Measurements from ENCODE around the gene C1QL4. TPM values are rescaled to one million over a fixed set of nuclear protein-coding genes. Genes with fewer than 3 reads are reported as not detected.
"Not testable (repeated sequence)": the region's sequence is repeated elsewhere in the genome, so short reads cannot be mapped to it uniquely, and the experiment has no call there.

The C1QL4 gene
- total RNA-seq, 1 donor from 2014 or later, result not detected

DNA sequence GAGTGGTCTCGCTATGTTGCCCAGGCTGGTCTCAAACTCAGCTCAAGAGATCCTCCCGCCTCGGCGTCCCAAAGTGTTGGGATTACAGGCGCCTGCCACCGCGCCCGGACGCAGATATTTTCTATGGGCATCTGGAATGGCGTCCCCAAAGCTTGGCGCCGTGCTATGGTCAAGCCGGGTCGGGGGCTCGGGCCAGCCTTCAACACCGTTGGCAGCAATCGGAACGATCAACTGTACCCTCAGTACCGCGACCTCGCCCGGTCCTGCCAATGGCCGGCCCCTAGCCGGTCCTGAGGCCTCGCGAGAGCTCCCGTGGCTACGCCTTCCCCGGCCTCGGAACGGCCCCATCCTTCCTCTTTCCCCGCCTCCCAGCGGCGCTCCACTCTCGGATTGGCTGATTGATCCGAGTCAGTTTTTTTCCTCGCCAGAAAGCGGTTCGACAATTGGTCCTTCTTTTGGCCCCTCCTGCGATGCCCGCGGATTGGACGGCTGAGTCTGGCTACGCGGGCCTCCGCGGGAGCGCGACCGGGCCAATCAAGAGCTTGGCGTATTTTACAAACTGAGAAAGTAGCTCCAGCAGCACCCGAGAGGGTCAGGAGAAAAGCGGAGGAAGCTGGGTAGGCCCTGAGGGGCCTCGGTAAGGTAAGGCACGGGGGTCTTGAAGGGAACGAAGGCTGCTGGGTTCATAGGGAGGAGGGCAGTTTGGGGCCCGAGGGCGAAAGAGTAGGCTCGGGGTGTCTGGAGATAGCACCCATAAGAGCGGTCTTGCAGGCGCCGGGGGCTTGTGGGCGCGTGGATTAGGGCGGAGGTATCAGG is 14.1 kb downstream of the C1QL4 start, which contains the start of gene TROAP:
TSS of gene TROAP (plus strand) at position 548 of the 816 bp plus-strand sequence. CDS start 354 bp downstream, outside the sequence.
- Mint-ChIP-seq H3K4me1 (peaks cover 24% of the 10 kb centered on the region), H3K9me3 (no peaks in the 10 kb centered on the region), H3K27ac (peak within 1 kb of the TSS; percentile 88), H3K4me3 (peak within 1 kb of the TSS; percentile 94), H3K36me3 (ENCODE audit: low read depth) (peaks cover 21% of the 10 kb centered on the region), H3K27me3 (no peaks in the 10 kb centered on the region)
- peak; percentile 99 for DNase-seq
- intact Hi-C loops (cut with micrococcal nuclease), result loop anchor here (1.0 kb wide), 2 partner anchors 44 to 58 kb away; partner anchors contain the start of genes SPATS2 and TUBA1C

DNA sequence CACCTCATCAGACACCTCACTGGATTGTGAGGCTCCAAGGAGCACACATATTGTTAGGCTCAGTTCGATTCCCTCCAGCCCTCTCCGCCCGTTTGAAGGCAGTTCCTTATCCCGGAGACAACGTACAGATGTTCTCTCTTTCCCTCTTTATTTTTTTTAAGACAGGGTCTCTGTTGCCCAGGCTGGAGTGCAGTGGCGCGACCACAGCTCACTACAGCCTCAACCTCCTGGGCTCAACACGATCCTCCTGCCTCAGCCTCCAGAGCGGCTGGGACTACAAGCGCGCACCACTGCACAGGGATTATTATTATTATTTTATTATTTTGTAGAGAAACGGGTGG is 14.7 kb downstream of the C1QL4 start:
- Mint-ChIP-seq H3K4me1 (peaks cover 24% of the 10 kb centered on the region), H3K27ac (peak overlapping the region; percentile 88), H3K36me3 (ENCODE audit: low read depth) (peaks cover 16% of the 10 kb centered on the region), H3K27me3 (no peaks in the 10 kb centered on the region), H3K9me3 (no peaks in the 10 kb centered on the region), H3K4me3 (peak overlapping the region; percentile 94)
- intact Hi-C loops (cut with micrococcal nuclease), result no loop called here
- no peak for DNase-seq

DNA sequence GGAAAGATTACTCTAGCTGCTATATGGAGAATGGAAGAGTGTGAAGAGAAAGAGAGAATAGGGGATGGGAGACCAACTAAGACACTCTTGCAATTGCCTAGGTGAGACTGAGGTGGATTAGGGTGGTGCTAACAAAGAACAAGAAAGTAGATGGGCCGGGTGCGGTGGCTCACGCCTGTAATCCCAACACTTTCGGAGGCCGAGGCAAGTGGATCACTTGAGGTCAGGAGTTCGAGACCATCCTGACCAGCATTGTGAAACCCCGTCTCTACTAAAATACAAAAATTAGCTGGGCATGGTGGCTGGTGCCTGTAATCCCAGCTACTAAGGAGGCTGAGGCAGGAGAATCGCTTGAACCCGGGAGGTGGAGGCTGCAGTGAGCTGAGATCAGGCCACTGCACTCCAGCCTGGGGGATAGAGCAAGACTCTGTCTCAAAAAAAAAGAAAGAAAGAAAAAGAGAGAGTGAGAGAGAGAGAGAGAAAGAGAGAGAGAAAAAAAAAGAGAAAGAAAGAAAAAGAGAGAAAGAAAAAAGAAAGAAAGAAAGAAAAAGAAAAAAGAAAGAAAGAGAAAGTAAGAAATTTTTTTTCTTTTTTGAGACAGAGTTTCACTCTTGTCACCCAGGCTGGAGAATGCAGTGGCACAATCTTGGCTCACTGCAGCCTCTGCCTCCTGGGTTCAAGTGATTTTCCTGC is 16.4 kb downstream of the C1QL4 start:
- H3K9me3 Mint-ChIP-seq; H3K27ac Mint-ChIP-seq; H3K27me3 Mint-ChIP-seq; DNase-seq; intact Hi-C loops (cut with micrococcal nuclease); H3K36me3 Mint-ChIP-seq (ENCODE audit: low read depth): not testable (repeated sequence)
- peaks cover 22% of the 10 kb centered on the region for H3K4me1 Mint-ChIP-seq
- peak overlapping the region; percentile 40 for H3K4me3 Mint-ChIP-seq

DNA sequence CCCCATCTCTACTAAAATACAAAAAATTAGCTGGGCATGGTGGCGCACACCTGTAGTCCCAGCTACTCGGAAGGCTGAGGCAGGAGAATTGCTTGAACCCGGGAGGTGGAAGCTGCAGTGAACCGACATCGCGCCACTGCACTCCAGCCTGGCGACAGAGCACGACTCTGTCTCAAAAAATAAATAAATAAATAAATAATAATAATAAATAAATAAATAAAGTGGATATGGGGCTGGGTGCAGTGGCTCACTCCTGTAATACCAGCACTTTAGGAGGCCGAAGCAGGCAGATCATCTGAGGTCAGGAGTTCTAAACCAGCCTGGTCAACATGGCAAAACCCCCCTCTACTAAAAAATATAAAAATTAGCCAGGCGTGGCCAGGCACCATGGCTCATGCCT is 19.9 kb downstream of the C1QL4 start:
- DNase-seq; H3K9me3 Mint-ChIP-seq; intact Hi-C loops (cut with micrococcal nuclease); H3K36me3 Mint-ChIP-seq (ENCODE audit: low read depth); H3K4me3 Mint-ChIP-seq; H3K27me3 Mint-ChIP-seq; H3K27ac Mint-ChIP-seq: not testable (repeated sequence)
- H3K4me1 Mint-ChIP-seq, result peaks cover 10% of the 10 kb centered on the region

DNA sequence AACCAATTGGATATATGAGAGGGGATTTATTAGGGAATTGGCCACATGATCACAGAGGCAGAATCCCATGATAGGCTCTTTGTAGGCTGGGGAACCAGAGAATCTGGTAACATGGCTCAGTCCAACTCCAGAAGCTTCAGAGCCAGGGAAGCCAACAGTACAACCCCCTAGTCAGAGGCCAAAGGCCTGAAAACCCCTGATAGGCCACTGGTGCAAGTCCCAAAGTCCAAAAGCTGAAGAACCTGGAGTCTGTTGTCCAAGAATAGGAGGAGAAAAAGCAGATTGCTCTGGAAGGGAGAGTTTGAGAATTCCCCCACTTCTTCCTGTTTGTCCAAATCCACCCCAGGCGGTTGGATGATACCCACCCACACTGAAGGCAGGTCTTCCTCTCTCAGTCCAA is 22.2 kb downstream of the C1QL4 start:
- H3K27me3 Mint-ChIP-seq, result peaks cover 16% of the 10 kb centered on the region
- H3K4me3 Mint-ChIP-seq, result no peak overlapping the region
- no peak overlapping the region for H3K27ac Mint-ChIP-seq
- H3K36me3 Mint-ChIP-seq (ENCODE audit: low read depth), result no peaks in the 10 kb centered on the region
- intact Hi-C loops (cut with micrococcal nuclease), result no loop called here
- no peak for DNase-seq
- H3K4me1 Mint-ChIP-seq, result no peaks in the 10 kb centered on the region
- H3K9me3 Mint-ChIP-seq, result no peaks in the 10 kb centered on the region

DNA sequence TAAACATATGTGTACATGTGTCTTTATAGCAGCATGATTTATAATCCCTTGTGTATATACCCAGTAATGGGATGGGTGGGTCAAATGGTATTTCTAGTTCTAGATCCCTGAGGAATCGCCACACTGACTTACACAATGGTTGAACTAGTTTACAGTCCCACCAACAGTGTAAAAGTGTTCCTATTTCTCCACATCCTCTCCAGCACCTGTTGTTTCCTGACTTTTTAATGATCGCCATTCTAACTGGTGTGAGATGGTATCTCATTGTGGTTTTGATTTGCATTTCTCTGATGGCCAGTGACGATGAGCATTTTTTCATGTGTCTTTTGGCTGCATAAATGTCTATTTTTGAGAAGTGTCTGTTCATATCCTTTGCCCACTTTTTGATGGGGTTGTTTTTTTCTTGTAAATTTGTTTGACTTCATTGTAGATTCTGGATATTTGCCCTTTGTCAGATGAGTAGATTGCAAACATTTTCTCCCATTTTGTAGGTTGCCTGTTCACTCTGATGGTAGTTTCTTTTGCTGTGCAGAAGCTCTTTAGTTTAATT is 26.5 kb downstream of the C1QL4 start:
- H3K4me1 Mint-ChIP-seq; DNase-seq; H3K27ac Mint-ChIP-seq; H3K36me3 Mint-ChIP-seq (ENCODE audit: low read depth); intact Hi-C loops (cut with micrococcal nuclease); H3K9me3 Mint-ChIP-seq; H3K4me3 Mint-ChIP-seq: not testable (repeated sequence)
- H3K27me3 Mint-ChIP-seq, result peaks cover 43% of the 10 kb centered on the region

DNA sequence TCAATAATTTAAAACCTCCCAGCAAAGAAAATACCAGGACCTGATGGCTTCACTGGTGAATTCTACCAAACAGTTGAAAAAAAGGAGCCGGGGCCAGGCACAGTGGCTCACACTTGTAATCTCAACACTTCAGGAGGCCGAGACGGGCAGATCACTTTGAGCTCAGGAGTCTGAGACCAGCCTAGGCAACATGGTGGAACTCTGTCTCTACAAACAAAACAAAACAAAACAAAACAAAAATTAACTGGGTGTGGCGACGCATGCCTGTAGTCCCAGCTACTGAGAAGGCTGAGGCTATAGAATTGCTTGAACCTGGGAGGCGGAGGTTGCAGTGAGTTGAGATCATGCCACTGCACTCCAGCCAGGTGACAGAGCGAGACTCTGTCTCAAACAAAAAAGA is 27.6 kb downstream of the C1QL4 start:
- H3K27ac Mint-ChIP-seq, result no peak overlapping the region
- intact Hi-C loops (cut with micrococcal nuclease), result no loop called here
- no peaks in the 10 kb centered on the region for H3K9me3 Mint-ChIP-seq
- no peaks in the 10 kb centered on the region for H3K4me1 Mint-ChIP-seq
- DNase-seq, result no peak
- H3K27me3 Mint-ChIP-seq, result peaks cover 44% of the 10 kb centered on the region
- no peak overlapping the region for H3K4me3 Mint-ChIP-seq
- H3K36me3 Mint-ChIP-seq (ENCODE audit: low read depth), result no peaks in the 10 kb centered on the region

DNA sequence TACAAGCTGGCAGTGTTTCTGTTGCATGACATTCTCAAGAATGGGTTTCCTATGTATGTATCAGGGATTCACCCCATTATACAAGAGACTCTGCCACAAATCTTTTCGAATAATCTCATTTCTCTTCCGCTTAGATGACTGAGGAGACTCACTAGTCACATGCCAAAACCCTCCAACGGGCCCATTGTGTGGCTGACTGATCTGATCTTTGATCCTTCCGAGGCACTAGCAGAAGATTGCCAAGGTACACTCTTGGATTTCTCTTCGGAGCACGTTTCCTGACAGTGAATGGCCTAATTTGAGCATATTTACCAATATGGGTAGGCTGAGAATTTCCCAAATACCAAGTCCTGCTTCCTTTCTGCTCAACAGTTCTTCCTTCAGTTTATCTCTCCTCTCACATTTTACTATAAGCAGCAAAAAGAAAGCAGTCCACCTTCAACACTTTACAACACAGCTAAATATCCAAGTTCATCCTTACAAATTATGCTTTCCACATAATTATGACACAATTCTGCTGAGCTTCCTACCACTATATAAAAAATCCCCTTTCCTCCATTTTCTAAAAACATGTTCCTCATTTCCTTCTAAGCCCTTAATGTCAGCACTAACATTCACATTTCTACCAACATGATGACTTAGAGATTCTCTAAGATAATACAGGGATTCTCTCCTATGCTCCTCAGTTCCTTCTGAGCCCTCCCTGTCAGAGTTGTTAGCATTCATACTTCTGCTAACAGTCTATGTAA is 31.1 kb downstream of the C1QL4 start:
- intact Hi-C loops (cut with micrococcal nuclease), result no loop called here
- no peak for DNase-seq
- peaks cover 8% of the 10 kb centered on the region for H3K4me1 Mint-ChIP-seq
- H3K27me3 Mint-ChIP-seq, result peaks cover 49% of the 10 kb centered on the region
- no peak overlapping the region for H3K4me3 Mint-ChIP-seq
- H3K9me3 Mint-ChIP-seq, result no peaks in the 10 kb centered on the region
- no peaks in the 10 kb centered on the region for H3K36me3 Mint-ChIP-seq (ENCODE audit: low read depth)
- H3K27ac Mint-ChIP-seq, result no peak overlapping the region

DNA sequence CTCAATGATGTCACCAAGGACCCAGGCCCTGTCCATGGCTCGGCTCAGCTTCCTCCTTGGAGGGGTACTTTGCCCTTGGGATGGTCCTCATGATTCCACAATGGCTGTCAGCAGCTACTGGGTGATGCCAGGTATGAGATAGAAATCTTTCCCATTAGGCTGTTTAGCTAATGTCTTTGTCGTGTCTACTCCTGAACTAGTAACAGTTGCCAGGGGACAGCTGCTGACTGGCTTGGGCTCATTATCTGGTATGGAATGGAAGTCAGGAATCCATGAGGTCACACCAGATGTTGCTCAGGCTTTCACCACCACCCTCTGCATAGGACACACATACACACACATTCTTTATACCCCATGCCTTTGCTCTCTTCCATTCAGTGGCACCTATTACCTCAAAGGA is 32.8 kb downstream of the C1QL4 start:
- Mint-ChIP-seq H3K36me3 (ENCODE audit: low read depth) (no peaks in the 10 kb centered on the region), H3K4me3 (no peak overlapping the region), H3K9me3 (no peaks in the 10 kb centered on the region), H3K27me3 (peaks cover 37% of the 10 kb centered on the region), H3K4me1 (peaks cover 8% of the 10 kb centered on the region), H3K27ac (no peak overlapping the region)
- no peak for DNase-seq
- intact Hi-C loops (cut with micrococcal nuclease), result no loop called here

DNA sequence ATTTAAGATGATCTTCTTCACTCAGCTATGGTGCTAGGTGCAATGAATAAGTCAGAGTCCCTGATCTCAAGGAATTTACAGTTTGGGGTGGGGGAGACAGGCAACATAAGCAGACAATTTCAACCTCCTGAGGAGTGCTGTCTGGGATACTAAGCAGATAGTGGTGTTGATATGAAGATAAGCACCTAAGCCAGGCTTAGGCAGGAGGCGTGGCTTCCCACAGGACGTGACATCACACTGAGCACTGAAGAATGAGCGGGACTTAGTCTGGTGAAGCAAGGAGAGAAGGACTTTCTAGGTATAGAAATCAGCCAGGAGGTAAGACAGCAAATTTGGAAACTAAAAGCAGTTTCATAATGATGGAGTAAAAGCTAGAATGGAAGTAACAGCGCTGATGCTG is 35.2 kb downstream of the C1QL4 start:
- Mint-ChIP-seq H3K36me3 (ENCODE audit: low read depth) (no peaks in the 10 kb centered on the region), H3K4me3 (no peak overlapping the region), H3K27ac (no peak overlapping the region), H3K4me1 (peaks cover 21% of the 10 kb centered on the region), H3K27me3 (peaks cover 41% of the 10 kb centered on the region), H3K9me3 (no peaks in the 10 kb centered on the region)
- intact Hi-C loops (cut with micrococcal nuclease), result no loop called here
- peak; percentile 77 for DNase-seq

DNA sequence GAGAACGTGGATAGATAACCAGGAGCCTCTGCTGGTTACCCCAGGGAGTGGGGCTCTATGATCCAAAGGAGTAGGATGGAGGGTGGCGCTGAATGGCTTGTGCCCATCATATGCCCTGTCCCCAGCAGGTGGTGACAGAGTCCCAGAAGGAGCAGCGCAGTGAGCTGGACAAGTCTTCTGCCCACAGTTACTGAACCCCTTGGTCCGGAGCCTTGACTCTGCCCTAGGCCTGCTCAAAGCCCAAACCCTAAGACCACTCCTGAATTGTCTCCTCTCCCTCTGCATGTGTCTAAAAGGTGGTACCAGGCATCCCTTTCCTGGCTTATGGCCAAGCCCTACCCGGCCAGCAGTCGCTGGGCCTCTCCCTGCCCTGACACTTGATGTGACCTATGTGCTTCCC is 38.8 kb downstream of the C1QL4 start:
- intact Hi-C loops (cut with micrococcal nuclease), result no loop called here
- no peak for DNase-seq

DNA sequence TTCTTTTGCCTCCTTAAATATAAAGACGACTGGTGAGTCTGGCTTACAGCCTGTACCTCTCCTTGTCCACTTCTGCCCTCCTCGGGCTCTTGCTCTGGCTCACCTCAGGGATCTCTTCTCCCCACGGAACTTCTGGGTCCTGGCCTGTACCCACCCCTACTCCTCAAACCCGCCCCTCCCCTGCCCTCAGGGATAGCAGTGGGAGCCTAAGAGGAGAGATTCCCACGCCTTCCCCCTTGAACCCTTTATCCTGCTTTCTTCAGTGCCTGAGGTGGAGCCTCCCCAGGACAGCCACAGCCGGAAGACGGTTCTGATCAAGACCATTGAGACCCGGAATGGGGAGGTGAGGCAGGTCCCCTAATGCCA is 39.3 kb downstream of the C1QL4 start:
- intact Hi-C loops (cut with micrococcal nuclease), result loop anchor here (1.0 kb wide), 3 partner anchors 9 to 40 kb away; partner anchors contain the start of gene C1QL4
- peaks cover 27% of the 10 kb centered on the region for H3K4me1 Mint-ChIP-seq

More for the DNA sequence above, 38.8 kb downstream of the C1QL4 start:
- Mint-ChIP-seq H3K27me3 (peaks cover 62% of the 10 kb centered on the region), H3K27ac (no peak overlapping the region), H3K4me3 (peak overlapping the region; percentile 75), H3K36me3 (ENCODE audit: low read depth) (no peaks in the 10 kb centered on the region), H3K9me3 (no peaks in the 10 kb centered on the region), H3K4me1 (peaks cover 27% of the 10 kb centered on the region)

DNA sequence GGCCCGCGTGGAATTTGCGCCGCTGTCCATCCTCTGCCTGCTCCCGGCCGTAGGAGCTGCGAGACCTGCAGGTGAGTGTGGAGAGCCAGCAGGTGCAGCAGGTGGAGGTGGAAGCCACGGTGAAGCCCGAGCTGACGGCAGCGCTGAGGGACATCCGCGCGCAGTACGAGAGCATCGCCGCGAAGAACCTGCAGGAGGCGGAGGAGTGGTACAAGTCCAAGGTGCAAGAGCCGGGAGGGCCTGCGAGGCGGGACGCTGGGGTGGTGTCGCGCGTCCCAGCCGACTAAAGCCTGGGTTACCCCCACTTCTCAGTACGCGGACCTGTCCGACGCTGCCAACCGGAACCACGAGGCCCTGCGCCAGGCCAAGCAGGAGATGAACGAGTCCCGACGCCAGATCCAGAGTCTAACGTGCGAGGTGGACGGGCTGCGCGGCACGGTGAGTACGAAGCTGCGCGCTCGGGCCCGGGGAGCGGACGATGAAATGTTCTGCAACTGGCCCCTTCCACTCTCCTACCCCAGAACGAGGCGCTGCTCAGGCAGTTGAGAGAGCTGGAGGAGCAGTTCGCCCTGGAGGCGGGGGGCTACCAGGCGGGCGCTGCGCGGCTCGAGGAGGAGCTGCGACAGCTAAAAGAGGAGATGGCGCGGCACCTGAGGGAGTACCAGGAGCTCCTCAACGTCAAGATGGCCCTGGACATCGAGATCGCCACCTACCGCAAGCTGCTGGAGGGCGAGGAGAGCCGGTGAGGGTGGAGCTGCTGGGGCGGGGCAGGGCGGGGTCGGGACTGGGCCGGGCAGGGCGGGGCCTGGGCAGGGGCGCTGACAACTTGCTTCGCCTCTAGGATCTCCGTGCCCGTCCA is 39.9 kb downstream of the C1QL4 start:
- peaks cover 27% of the 10 kb centered on the region for H3K4me1 Mint-ChIP-seq

More for the DNA sequence above, 39.3 kb downstream of the C1QL4 start:
- DNase-seq, result no peak
- Mint-ChIP-seq H3K9me3 (no peaks in the 10 kb centered on the region), H3K36me3 (ENCODE audit: low read depth) (no peaks in the 10 kb centered on the region), H3K27ac (no peak overlapping the region), H3K27me3 (peaks cover 57% of the 10 kb centered on the region), H3K4me3 (peak overlapping the region; percentile 75)

More for the DNA sequence above, 39.9 kb downstream of the C1QL4 start:
- no peaks in the 10 kb centered on the region for H3K9me3 Mint-ChIP-seq
- DNase-seq, result peak; percentile 77
- H3K36me3 Mint-ChIP-seq (ENCODE audit: low read depth), result no peaks in the 10 kb centered on the region
- intact Hi-C loops (cut with micrococcal nuclease), result loop anchor here (1.0 kb wide), 3 partner anchors 9 to 40 kb away; partner anchors contain the start of gene C1QL4
- H3K27ac Mint-ChIP-seq, result no peak overlapping the region
- H3K4me3 Mint-ChIP-seq, result peak overlapping the region; percentile 75
- H3K27me3 Mint-ChIP-seq, result peaks cover 58% of the 10 kb centered on the region
